Neuronal stem cell (in vitro differentiated cells): ENCODE results near the gene SCNN1A.

Experiments used
- DNase-seq: peaks from one replicate; pipeline ENCODE4 v3.0.0-alpha.2; 2013; ENCODE audit warnings: low spot score
- H2AFZ ChIP-seq: one replicate; pipeline ENCODE4 v1.6.1; 2013; ENCODE audit warnings: mild to moderate bottlenecking, low read length, inconsistent platforms
- H2AK5ac ChIP-seq: 2 replicates; pipeline ENCODE4 v1.6.1; 2013; ENCODE audit warnings: low read depth, mild to moderate bottlenecking, inconsistent platforms, low read length, moderate library complexity, mixed read lengths
- H2BK120ac ChIP-seq: 2 replicates; pipeline ENCODE4 v1.6.1; 2013; ENCODE audit warnings: low read depth, mild to moderate bottlenecking, inconsistent platforms, low read length, moderate library complexity, mixed read lengths
- H2BK12ac ChIP-seq: one replicate; pipeline ENCODE4 v1.6.1; 2013; ENCODE audit warnings: low read length, inconsistent platforms
- H2BK15ac ChIP-seq: 2 replicates; pipeline ENCODE4 v1.6.1; 2013; ENCODE audit warnings: mild to moderate bottlenecking, low read length, inconsistent platforms, mixed read lengths
- H2BK5ac ChIP-seq: one replicate; pipeline ENCODE4 v1.6.1; 2013; ENCODE audit warnings: inconsistent platforms, mild to moderate bottlenecking, low read length, moderate library complexity
- H3K14ac ChIP-seq: one replicate; pipeline ENCODE4 v1.6.1; 2013; ENCODE audit warnings: low read length, inconsistent platforms
- H3K18ac ChIP-seq: 2 replicates; pipeline ENCODE4 v1.6.1; 2013; ENCODE audit warnings: low read length, inconsistent platforms
- H3K23ac ChIP-seq: 2 replicates; pipeline ENCODE4 v1.6.1; 2013; ENCODE audit warnings: low read depth, mild to moderate bottlenecking, mixed read lengths, low read length, inconsistent platforms; ENCODE audit not compliant: poor library complexity
- H3K27ac ChIP-seq: replicated peaks from 3 replicates; pipeline ENCODE4 v1.5.1; 2013; ENCODE audit warnings: low read length, inconsistent platforms
- H3K27me3 ChIP-seq, 3 experiments: 2 replicates each; pipeline ENCODE4 v1.6.1; 2013; ENCODE audit warnings: low read length in 3 of 3, mild to moderate bottlenecking in 2 of 3, inconsistent platforms in 1 of 3, low read depth in 1 of 3, mixed read lengths in 1 of 3, moderate library complexity in 1 of 3; ENCODE audit not compliant: control insufficient read depth in 3 of 3, insufficient read depth in 3 of 3
- H3K36me3 ChIP-seq, 2 donors: replicated peaks in 1 of 2; 2 replicates each; pipeline ENCODE4 v1.6.1; 2013; ENCODE audit warnings: low read length in 2 of 2; ENCODE audit not compliant: control insufficient read depth in 2 of 2, insufficient read depth in 2 of 2
- H3K4ac ChIP-seq: 2 replicates; pipeline ENCODE4 v1.6.1; 2013; ENCODE audit warnings: inconsistent platforms, mild to moderate bottlenecking, low read length, moderate library complexity
- H3K4me1 ChIP-seq, 2 donors: 1 replicate in 1 of 2; 2 replicates in 1 of 2; pipeline ENCODE4 v1.6.1; 2013; ENCODE audit warnings: low read length in 2 of 2, low read depth in 1 of 2; ENCODE audit not compliant: control insufficient read depth in 2 of 2, insufficient read depth in 1 of 2
- H3K4me2 ChIP-seq: one replicate; pipeline ENCODE4 v1.6.1; 2013; ENCODE audit warnings: mild to moderate bottlenecking, low read length, inconsistent platforms; ENCODE audit not compliant: insufficient read depth, poor library complexity, severe bottlenecking
- H3K4me3 ChIP-seq, 2 donors: 2 replicates each; pipeline ENCODE4 v1.5.1; 2013; ENCODE audit warnings: low read length in 2 of 2, mild to moderate bottlenecking in 2 of 2, inconsistent platforms in 1 of 2, moderate library complexity in 1 of 2
- H3K79me1 ChIP-seq: one replicate; pipeline ENCODE4 v1.6.1; 2013; ENCODE audit warnings: low read depth, mild to moderate bottlenecking, inconsistent platforms, low read length, moderate library complexity
- H3K9ac ChIP-seq: one replicate; pipeline ENCODE4 v1.6.1; 2013; ENCODE audit warnings: mild to moderate bottlenecking, low read depth, low read length, inconsistent platforms; ENCODE audit not compliant: poor library complexity
- H3K9me3 ChIP-seq, 2 donors: replicated peaks in 1 of 2; 2 replicates each; pipeline versions ENCODE3 to v1.6.1; 2013; ENCODE audit warnings: low read length in 2 of 2, mild to moderate bottlenecking in 2 of 2, inconsistent platforms in 1 of 2, low read depth in 1 of 2, mixed read lengths in 1 of 2, moderate library complexity in 1 of 2; ENCODE audit not compliant: control insufficient read depth in 2 of 2, insufficient read depth in 1 of 2
- H4K8ac ChIP-seq: one replicate; pipeline ENCODE4 v1.6.1; 2013; ENCODE audit warnings: low read depth, mild to moderate bottlenecking, inconsistent platforms, low read length, moderate library complexity
- H4K91ac ChIP-seq: one replicate; pipeline ENCODE4 v1.6.1; 2013; ENCODE audit warnings: low read length, low read depth, mild to moderate bottlenecking, inconsistent platforms; ENCODE audit not compliant: poor library complexity
- WGBS, 2 donors: extraction: QIAGEN DNeasy Blood & Tissue Kit; methylation state at CpG; one replicate each; pipeline ENCODE4 v1.1.7; 2013; ENCODE audit warnings: missing lambda C conversion rate in 2 of 2, mixed read lengths in 1 of 2; ENCODE audit not compliant: insufficient read length in 2 of 2, insufficient replicate concordance in 1 of 2; ENCODE audit errors: extremely low coverage in 2 of 2; 5-methylcytosine and 5-hydroxymethylcytosine counted together

The SCNN1A gene

DNA sequence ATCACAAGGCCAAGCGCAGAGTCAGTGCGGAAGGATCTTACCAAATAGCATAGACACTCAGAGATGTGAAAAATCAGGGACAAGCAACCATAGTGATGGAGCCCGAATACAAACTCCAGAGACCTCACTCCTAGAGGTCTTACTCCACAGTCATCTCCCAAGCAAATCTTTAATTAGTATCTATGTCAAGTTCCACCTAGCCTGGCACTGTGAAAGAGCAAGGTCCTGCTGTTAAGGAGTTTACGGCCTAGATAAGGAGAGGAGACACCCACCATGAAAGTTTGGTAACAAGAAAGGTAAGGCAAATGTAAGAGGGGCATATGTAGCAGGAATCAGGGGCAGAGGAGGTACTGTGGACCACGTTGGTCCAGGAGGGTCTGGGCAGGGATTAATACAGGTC is 72.3 kb downstream of the SCNN1A start:
- Histone ChIP-seq H3K4ac (no peak overlapping the region), H3K18ac (no peak overlapping the region), H4K8ac (no peak overlapping the region), H2BK120ac (no peak overlapping the region), H3K9ac (no peak overlapping the region), H3K14ac (no peak overlapping the region), H2AK5ac (no peak overlapping the region), H3K27me3 (peaks cover 0 to 10% (median 0%) of the 10 kb centered on the region in 3 experiments), H2BK15ac (no peak overlapping the region), H3K4me3 (no peak overlapping the region), H3K4me2 (no peak overlapping the region), H2BK12ac (no peak overlapping the region), H3K79me1 (no peaks in the 10 kb centered on the region), H3K9me3 (peaks cover 0 to 4% of the 10 kb centered on the region in 2 donors), H2AFZ (no peak overlapping the region), H3K23ac (no peak overlapping the region), H4K91ac (no peak overlapping the region), H2BK5ac (no peak overlapping the region), H3K27ac (no peak overlapping the region), H3K36me3 (no peaks in the 10 kb centered on the region), H3K4me1 (peaks cover 0 to 2% of the 10 kb centered on the region in 2 donors)
- WGBS, 2 donors = no CpG with 5 or more reads among the region's 5 CpGs
- DNase-seq = no peak

DNA sequence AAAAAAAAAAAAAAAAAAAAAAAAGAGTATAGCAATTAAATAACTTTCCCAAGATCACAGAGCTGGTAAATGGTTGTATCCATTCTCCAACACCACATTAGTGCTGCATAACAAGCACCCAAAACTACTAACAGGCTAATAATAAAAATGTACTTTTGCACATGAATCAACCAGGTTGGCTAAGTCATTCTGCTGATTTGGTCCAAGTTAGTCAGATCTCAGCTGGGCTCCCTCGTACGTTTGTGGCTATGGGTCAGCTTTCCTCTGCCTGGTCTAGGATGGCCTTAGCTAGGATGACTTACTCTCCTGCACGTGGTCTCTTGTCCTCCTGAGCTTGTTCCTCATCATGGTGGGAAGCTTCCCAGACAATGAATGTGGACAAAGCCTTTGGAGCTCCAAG is 72.7 kb downstream of the SCNN1A start:
- Histone ChIP-seq H3K4ac (no peak overlapping the region), H3K79me1 (no peaks in the 10 kb centered on the region), H3K4me3 (no peak overlapping the region), H3K14ac (no peak overlapping the region), H2BK120ac (no peak overlapping the region), H3K18ac (no peak overlapping the region), H4K91ac (no peak overlapping the region), H3K36me3 (no peaks in the 10 kb centered on the region), H3K9me3 (peaks cover 0 to 4% of the 10 kb centered on the region in 2 donors), H3K4me2 (no peak overlapping the region), H2BK5ac (no peak overlapping the region), H4K8ac (no peak overlapping the region), H2AFZ (no peak overlapping the region), H3K9ac (no peak overlapping the region), H2AK5ac (no peak overlapping the region), H3K4me1 (peaks cover 0 to 2% of the 10 kb centered on the region in 2 donors), H3K27ac (no peak overlapping the region), H3K23ac (no peak overlapping the region), H2BK15ac (no peak overlapping the region), H3K27me3 (peaks cover 0 to 8% (median 0%) of the 10 kb centered on the region in 3 experiments), H2BK12ac (no peak overlapping the region)
- DNase-seq = no peak
- no CpG with 5 or more reads among the region's 3 CpGs for WGBS, 2 donors

DNA sequence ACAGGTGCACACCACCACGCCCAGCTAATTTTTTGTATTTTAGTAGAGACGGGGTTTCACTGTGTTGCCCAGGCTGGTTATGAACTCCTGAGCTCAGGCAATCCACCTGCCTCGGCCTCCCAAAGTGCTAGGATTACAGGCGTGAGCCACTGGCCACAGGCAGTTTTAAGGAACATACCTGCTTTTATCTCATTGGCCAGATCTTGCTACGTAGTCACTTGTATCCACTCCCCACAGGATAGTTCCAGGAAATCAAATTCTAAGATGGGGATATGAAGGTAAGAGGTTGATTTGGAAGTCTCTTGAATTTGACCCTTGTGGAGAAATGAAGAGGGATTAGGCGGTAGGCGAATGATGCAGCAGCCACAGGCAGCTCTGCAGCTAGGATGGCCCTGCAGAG is 73.6 kb downstream of the SCNN1A start:
- Histone ChIP-seq H3K4ac (no peak overlapping the region), H2BK15ac (no peak overlapping the region), H2BK12ac (no peak overlapping the region), H3K4me1 (peaks cover 0 to 2% of the 10 kb centered on the region in 2 donors), H2BK5ac (no peak overlapping the region), H3K27ac (no peak overlapping the region), H3K27me3 (peaks cover 0 to 6% (median 0%) of the 10 kb centered on the region in 3 experiments), H2BK120ac (no peak overlapping the region), H2AFZ (no peak overlapping the region), H3K9ac (no peak overlapping the region), H3K23ac (no peak overlapping the region), H3K79me1 (no peaks in the 10 kb centered on the region), H3K36me3 (no peaks in the 10 kb centered on the region), H3K14ac (no peak overlapping the region), H4K8ac (no peak overlapping the region), H3K18ac (no peak overlapping the region), H3K9me3 (peaks cover 0 to 4% of the 10 kb centered on the region in 2 donors), H3K4me2 (no peak overlapping the region), H3K4me3 (no peak overlapping the region), H4K91ac (no peak overlapping the region), H2AK5ac (no peak overlapping the region)
- no peak for DNase-seq
- WGBS, 2 donors = no CpG with 5 or more reads among the region's 7 CpGs

DNA sequence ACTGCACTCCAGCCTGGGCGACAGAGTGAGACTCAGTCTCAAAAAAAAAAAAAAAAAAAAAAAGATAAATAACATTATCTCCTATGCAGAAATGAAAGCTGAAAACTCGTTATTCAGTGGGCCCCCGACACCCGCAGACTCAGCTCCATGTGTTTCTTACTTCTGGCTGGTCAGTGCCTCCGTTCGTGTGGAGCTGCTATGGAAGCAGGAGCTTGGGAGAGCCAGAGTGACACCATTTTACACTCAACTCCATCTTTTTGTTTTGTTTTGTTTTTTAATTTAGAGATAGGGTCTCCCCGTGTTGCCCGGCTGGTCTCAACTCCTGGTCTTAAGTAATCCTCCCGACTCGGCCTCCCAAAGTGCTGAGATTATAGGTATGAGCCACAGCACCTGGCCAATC is 78.2 kb downstream of the SCNN1A start:
- no peak overlapping the region for H3K4me2 ChIP-seq
- no peak overlapping the region for H4K8ac ChIP-seq
- H3K4me1 ChIP-seq = peaks cover 4 to 19% of the 10 kb centered on the region in 2 donors
- no peak overlapping the region for H3K18ac ChIP-seq
- H3K9ac ChIP-seq = no peak overlapping the region
- no peaks in the 10 kb centered on the region for H3K9me3 ChIP-seq
- no peak overlapping the region for H2BK5ac ChIP-seq
- H2AK5ac ChIP-seq = no peak overlapping the region
- H3K36me3 ChIP-seq = no peaks in the 10 kb centered on the region
- no peaks in the 10 kb centered on the region for H3K79me1 ChIP-seq
- no peak overlapping the region for H3K14ac ChIP-seq
- no peak overlapping the region for H2BK12ac ChIP-seq
- no peak overlapping the region for H3K27ac ChIP-seq
- no peaks in the 10 kb centered on the region for H3K27me3 ChIP-seq
- no peak overlapping the region for H4K91ac ChIP-seq
- no peak overlapping the region for H3K23ac ChIP-seq
- H2BK15ac ChIP-seq = no peak overlapping the region
- DNase-seq = no peak
- H2BK120ac ChIP-seq = no peak overlapping the region
- WGBS, 2 donors = no CpG with 5 or more reads among the region's 10 CpGs
- no peak overlapping the region for H3K4me3 ChIP-seq
- H3K4ac ChIP-seq = no peak overlapping the region
- no peak overlapping the region for H2AFZ ChIP-seq
